ENCODE measurements around the gene MYL7.

DNA sequence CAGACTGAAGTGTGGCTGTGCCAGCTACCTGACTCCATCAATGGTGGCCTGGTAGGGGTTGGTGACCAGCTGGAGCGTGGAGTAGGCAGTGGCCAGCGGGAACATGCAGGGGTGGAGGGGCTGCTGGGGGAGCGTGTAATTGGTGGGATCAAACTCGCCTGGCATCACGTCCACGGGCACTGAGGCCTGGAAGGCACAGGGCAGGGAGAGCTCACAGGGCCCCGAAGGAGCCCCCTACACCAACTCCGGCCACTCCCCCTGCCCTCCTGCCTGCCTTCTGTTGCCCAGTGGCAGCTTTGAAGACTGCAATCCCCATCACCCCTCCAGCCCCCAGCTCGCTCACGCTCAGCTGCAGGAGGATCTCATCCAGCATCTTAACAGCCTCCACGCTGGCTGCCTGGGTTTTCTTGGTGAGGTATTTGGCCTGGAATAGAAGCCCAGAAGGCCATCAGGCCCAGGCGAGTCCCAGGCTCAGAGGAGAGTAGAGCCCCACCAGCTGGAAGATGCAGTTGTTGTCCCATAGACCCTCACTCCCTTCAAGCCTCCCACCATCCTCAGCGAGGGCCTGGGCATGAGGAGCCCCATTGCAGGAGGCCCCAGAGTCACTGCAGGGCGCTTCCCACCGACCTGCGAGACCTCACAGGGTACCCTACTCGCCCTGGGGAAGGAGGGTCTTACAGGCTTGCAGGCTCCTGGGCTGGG, 24.9 kb downstream of the MYL7 start:
- TF ChIP-seq CTCF (IDR thresholded peaks at IDR 0.05; ENCODE audit: low read length) (no peak), EZH2 (optimal IDR thresholded peaks at IDR 0.05; ENCODE audit: low read depth, low read length) (no peak), EZH2phosphoT487 (IDR thresholded peaks at IDR 0.05; ENCODE audit: low read length) (no peak)

Measured in MM.1S (cell line).